ENCODE measurements around the gene TACC2.

Gene TACC2

GRCh38 chr10:122301055-122301810, 312.3 kb downstream of the TACC2 start:
- no peaks in the 10 kb centered on the region for H3K4me1 ChIP-seq (ENCODE audit: control insufficient read depth, insufficient read depth, low read length, poor library complexity, severe bottlenecking)
- no peaks in the 10 kb centered on the region for H3K36me3 ChIP-seq (ENCODE audit: control insufficient read depth, insufficient read depth, low read length)
- H3K9me3 ChIP-seq (ENCODE audit: control insufficient read depth, low read length), result peaks cover 6% of the 10 kb centered on the region
- H3K27ac ChIP-seq (ENCODE audit: low read depth, low read length, severe bottlenecking), result no peak overlapping the region
- 82 to 94% methylated on average over 8 to 10 of the region's 12 CpGs for WGBS, 2 experiments (ENCODE audit: insufficient coverage in 2 of 2)
- no peak overlapping the region for H3K4me3 ChIP-seq (ENCODE audit: extremely low read depth, insufficient read depth, low read length, poor library complexity, severe bottlenecking)

DNA sequence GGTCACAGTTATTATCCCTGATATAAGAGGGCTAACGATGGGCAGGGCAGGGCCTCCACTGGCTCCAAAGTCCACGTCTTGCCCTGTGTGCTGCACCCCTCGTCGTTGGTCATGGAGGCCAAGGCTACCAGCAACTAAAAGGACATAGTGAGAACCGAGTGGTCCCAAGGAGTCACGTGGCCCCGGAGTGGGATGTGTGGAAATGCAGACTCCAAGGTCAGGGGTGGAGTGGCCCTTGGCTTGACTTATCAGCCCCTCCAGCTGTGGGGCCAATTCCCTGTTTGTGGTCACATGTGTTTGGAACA, 312.8 kb downstream of the TACC2 start:
- H3K27ac ChIP-seq (ENCODE audit: low read depth, low read length, severe bottlenecking), result no peak overlapping the region
- no peaks in the 10 kb centered on the region for H3K4me1 ChIP-seq (ENCODE audit: control insufficient read depth, insufficient read depth, low read length, poor library complexity, severe bottlenecking)
- H3K4me3 ChIP-seq (ENCODE audit: extremely low read depth, insufficient read depth, low read length, poor library complexity, severe bottlenecking), result no peak overlapping the region
- no peaks in the 10 kb centered on the region for H3K36me3 ChIP-seq (ENCODE audit: control insufficient read depth, insufficient read depth, low read length)
- H3K9me3 ChIP-seq (ENCODE audit: control insufficient read depth, low read length), result peaks cover 6% of the 10 kb centered on the region
- WGBS, 2 experiments (ENCODE audit: insufficient coverage in 2 of 2), result 96 to 97% methylated on average over 3 to 7 of the region's 7 CpGs

DNA sequence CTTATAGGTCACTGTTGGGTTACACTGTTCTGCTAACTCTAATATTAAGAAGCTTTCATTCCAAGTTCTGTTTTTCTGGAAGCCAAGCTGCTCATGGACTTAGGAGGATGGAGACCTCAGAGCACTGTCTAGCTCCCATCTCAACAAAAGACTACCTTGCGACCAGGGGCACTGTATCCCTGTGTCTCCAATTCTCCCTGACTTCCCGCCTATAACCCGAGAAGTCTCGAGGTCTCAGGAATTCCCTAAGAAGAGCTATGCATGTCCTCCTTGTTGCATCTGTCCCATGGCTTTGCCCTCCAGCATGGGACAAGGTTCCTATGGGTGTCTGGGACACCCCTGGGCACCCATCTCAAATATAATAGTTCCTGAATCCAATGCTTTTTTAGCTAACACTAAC, 313.4 kb downstream of the TACC2 start:
- peaks cover 6% of the 10 kb centered on the region for H3K9me3 ChIP-seq (ENCODE audit: control insufficient read depth, low read length)
- 94 to 95% methylated on average over 4 of the region's 4 CpGs for WGBS, 2 experiments (ENCODE audit: insufficient coverage in 2 of 2)
- H3K36me3 ChIP-seq (ENCODE audit: control insufficient read depth, insufficient read depth, low read length), result no peaks in the 10 kb centered on the region
- H3K4me3 ChIP-seq (ENCODE audit: extremely low read depth, insufficient read depth, low read length, poor library complexity, severe bottlenecking), result no peak overlapping the region
- H3K27ac ChIP-seq (ENCODE audit: low read depth, low read length, severe bottlenecking), result no peak overlapping the region
- peaks cover 4% of the 10 kb centered on the region for H3K4me1 ChIP-seq (ENCODE audit: control insufficient read depth, insufficient read depth, low read length, poor library complexity, severe bottlenecking)

DNA sequence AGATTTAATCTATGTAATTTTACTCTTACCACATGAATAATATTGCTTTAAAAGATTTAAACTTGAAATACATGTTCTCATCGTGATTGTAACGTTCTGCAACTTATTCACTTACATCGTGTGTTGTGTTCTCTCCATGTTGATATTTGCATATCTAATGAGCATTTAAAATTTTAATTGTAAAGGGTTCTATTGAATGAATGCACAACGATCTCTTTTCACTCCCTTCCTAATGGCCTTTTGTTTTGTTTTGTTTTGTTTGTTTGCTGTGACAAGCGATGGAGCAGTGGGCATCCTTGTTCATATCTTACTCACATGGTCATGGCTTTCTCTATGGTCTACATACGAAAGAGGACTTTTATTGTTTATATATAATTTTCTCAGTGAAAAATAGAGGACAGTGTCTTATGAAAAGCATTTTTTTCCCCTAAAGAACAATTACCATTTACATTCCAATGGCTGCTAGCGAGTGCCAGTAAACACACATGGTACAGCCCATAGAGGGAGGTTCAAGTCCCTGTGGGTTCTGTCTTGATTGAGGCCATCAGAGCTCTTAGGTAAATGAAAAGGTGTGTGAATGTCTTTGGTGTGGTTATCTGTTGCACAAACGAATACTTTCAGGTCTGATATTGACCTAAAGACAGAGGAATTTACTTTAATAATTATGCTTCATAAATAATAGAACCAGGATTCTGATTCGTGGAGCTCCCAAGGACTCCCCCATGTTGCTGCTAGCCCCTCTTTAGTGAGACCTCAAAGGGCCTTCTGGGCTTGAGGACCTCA, 314.5 kb downstream of the TACC2 start:
- Histone ChIP-seq H3K36me3 (ENCODE audit: control insufficient read depth, insufficient read depth, low read length) (no peaks in the 10 kb centered on the region), H3K4me1 (ENCODE audit: control insufficient read depth, insufficient read depth, low read length, poor library complexity, severe bottlenecking) (peaks cover 11% of the 10 kb centered on the region), H3K4me3 (ENCODE audit: extremely low read depth, insufficient read depth, low read length, poor library complexity, severe bottlenecking) (no peak overlapping the region), H3K27ac (ENCODE audit: low read depth, low read length, severe bottlenecking) (no peak overlapping the region), H3K9me3 (ENCODE audit: control insufficient read depth, low read length) (peaks cover 6% of the 10 kb centered on the region)
- 100% methylated on average over 1 of the region's 9 CpGs; no CpG with 5 or more reads in 1 of the 2 experiments for WGBS, 2 experiments (ENCODE audit: insufficient coverage in 2 of 2)

Measured in mesodermal cell (in vitro differentiated cells).